Upper lobe of left lung (tissue), 4 donors: ENCODE results near the gene NALCN.

Experiments used
- CTCF ChIP-seq, 6 experiments: fragments of 450-650 bp in 4 of 6; fragments of 200-600 bp in 2 of 6; sonication (generic) in 2 of 6; IDR thresholded peaks; one replicate each; pipeline ENCODE4 v1.5.1; 2016 to 2019; ENCODE audit warnings: antibody characterized with exemption in 6 of 6
- EP300 ChIP-seq, 4 donors: sonication (generic); formaldehyde crosslinking; IDR thresholded peaks; one replicate each; pipeline ENCODE4 v1.5.1; 2017; ENCODE audit warnings: antibody characterized with exemption in 4 of 4, control low read depth in 2 of 4
- POLR2A ChIP-seq, 4 donors: fragments of 450-650 bp; IDR thresholded peaks; one replicate each; pipeline ENCODE4 v1.5.1; 2016 to 2017; ENCODE audit warnings: antibody characterized with exemption in 4 of 4, mild to moderate bottlenecking in 2 of 4
- POLR2AphosphoS5 ChIP-seq, 2 donors: sonication (generic); formaldehyde crosslinking; IDR thresholded peaks; one replicate each; pipeline ENCODE4 v1.5.1; 2017; ENCODE audit warnings: antibody characterized with exemption in 2 of 2

GRCh38 chr13:101341464-101341863, 74.8 kb downstream of the NALCN start:
- TF ChIP-seq CTCF (IDR thresholded peaks at IDR 0.05), result no peak
- no peak for TF ChIP-seq POLR2A (IDR thresholded peaks at IDR 0.05)
- no peak for TF ChIP-seq EP300 (IDR thresholded peaks at IDR 0.05)
- no peak for TF ChIP-seq POLR2AphosphoS5 (IDR thresholded peaks at IDR 0.05)
